8988T (cell line): Measurements from ENCODE around the gene PGM3.
A peak's percentile ranks its signal among the peaks of the same experiment; 100 is the strongest.
"Not testable (repeated sequence)": the region's sequence is repeated elsewhere in the genome, so short reads cannot be mapped to it uniquely, and the experiment has no call there.

Experiments used
- DNase-seq: peaks from one replicate; pipeline ENCODE4 v3.0.0; 2011

PGM3 gene

DNA sequence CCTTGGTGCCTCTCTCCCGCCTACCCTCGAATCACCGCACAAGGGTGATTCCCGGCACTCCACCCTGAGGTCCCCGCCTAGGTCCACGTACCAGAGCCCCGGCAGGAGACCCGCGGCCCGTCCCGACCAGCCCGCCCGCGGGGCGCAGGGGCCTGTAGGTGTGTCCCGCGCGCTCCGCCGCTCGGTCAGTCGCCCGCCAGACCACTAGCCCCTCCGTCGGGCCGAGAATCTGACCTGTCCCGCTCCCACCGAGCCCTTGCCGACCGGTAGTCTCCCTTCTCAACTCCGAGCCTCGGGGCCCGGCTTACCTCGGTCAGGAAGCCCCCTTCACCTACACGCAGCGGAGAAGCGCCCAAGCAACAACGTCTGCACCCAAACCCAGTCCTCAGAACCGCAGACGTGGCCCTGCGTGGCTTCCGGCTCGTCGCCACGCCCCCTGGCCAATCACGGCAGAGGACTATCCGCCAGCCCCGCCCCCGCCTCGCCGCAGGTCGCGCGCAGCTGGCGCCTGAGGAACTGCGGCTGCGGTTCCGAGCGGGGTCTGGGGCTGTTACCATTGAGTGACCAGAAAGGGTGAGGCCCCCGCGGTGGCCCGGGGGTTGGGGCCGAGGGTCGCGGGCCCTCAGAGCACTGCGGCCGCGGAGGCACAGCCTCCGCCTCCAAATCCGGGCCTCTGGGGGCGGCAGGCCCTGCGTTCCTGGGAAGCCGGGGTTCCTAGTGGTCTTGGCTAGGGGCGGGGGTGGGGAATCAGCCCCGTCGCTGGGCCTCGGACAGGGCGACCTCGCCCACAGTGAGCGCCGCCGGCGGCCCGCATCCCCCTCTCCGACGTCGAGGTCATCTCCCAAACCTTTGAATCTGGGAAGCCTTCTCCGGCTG lies at the start of gene PGM3, which contains the start of gene RWDD2A:
PGM3 (minus strand) TSS at position 395 of the 876 bp plus-strand sequence. CDS start 2,253 bp downstream, outside the sequence.
RWDD2A (plus strand) TSS at position 487 of the 876 bp plus-strand sequence. CDS start 1,095 bp downstream, outside the sequence.
- peak; percentile 92 for DNase-seq

DNA sequence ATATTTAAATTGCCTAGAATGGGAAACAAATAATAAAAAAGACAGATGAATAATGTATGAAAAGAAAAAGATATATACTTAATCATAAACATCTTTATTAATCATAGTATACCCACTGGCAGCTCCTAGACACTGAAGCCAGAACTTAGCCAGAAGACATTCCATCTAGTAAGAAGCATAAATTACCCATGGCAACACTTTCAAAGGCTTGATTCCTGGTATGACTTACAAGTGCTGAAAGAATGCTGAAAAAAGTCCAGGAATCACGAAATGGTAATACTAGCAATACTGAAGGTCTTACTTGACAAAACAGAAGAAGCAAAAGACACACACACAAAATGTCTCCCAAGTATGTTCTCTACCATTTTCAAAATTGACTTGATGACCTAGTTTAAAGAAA lies 38.1 kb upstream of the PGM3 start:
- DNase-seq: no peak

GRCh38 chr6:83226517-83226916 lies 33.5 kb upstream of the PGM3 start:
- no peak for DNase-seq

DNA sequence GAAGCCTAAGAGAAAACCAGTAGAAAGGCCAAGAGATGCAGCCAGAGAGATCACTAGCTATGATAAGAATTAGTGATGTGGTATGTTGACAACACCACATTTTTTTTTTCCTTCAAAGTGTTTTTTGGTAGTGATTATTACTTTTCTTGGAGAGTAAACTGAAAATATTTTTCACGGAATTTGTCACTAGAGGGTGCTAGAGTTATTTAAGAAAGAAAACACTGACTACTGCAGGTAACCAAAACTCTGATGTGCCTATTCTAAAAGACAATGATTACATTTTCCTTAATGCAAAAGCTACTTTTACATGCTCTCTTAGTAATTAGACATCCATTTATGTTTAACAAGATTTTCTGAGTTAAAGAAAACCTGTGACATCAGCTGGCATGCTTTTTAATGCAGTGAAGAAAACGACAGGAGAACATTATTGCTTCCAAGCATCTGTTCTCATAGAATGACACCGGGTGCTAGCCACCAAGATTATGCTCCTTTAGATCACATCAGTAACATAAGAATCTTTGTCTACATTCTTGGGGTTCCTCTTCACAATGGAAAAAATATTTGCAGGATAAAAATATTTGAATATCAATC lies 28.9 kb upstream of the PGM3 start:
- no peak for DNase-seq

DNA sequence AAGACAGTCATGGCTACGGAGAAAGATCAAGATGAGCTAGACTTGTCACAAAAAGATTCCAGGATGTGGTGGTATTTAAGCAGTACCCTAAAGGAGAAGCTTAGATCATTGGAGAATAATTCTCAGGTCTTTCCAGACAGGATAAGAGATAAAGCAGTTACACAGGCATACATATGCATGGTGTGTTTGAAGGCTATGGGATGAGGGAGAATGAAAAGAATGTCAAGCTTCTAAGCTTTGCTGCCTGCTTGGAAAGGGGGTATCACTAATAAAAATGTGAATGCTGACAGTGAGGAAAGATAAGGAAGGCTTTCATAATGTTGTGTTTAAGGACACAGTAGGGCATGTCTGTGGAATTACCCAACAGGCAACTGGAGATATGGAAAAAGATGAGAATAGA lies 28.2 kb upstream of the PGM3 start:
- no peak for DNase-seq

GRCh38 chr6:83220121-83220520 lies 27.1 kb upstream of the PGM3 start:
- no peak for DNase-seq

GRCh38 chr6:83218646-83219045 lies 25.6 kb upstream of the PGM3 start:
- no peak for DNase-seq

GRCh38 chr6:83216806-83217205 lies 23.7 kb upstream of the PGM3 start:
- DNase-seq: no peak

DNA sequence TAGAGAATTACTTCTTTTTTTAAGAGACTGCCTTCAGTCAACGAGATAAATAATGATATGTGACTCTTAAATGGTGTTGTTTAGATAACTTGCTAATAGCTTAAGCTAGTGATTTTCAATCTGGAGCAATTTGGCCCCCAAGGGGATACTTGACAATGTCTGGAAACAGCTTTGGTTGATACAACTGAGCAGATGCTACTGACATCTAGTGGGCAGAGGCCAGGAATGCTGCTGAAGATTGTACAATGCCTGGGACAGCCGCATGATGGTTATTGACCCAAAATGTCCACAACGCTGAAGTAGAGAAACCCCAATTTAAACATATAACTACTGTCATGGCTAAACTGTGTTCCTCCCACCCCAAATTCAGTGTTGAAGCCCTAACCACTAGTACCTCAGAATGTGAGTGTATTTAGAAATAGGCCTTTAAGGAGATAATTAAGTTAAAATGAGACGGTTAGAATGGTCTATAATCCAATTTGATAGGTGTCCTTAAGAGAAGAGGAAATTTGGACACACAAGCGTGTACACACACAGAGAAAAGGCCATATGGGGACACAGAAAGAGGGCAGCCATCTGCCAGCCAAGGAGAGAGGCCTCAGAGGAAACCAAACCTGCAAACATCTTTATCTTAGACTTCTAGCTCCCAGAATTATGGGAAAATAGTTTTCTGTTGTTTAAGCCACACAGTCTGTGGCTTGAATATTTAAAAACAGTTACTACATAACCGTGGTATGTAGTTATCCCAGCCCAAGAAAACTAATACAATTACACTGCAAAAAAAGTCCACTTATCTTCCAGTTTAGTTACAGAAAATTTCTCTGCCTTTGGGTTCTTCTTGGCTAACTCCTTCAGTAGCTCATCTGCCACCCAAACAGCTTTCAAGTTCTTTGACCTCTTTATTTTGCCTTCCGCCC lies 22.3 kb upstream of the PGM3 start:
- no peak for DNase-seq

DNA sequence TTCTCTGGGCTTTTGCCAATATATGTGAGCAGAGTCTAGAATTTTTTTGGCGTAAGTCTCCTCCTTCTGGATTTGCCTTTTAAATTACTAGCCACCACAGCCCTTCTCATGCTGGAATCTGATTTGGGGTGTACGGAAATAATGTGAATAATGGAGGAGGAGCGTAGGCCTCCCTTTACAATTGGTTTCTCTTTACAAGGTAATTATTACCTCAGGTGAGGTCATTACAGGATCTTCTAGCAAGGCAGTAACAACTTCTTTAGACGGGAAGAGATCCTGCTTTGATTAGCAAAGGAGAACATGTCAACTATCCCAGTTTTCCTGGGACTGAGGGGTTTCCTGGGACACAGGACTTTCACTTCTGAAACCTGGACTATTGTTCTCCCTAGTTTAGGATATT lies 9.0 kb upstream of the PGM3 start:
- no peak for DNase-seq

GRCh38 chr6:83199863-83200225 lies 6.8 kb upstream of the PGM3 start:
- no peak for DNase-seq

- no peak for DNase-seq
Measured at GRCh38 chr6:83199173-83199862, 6.3 kb upstream of the PGM3 start.

- DNase-seq: no peak
Measured at GRCh38 chr6:83198486-83199172, 5.6 kb upstream of the PGM3 start.

DNA sequence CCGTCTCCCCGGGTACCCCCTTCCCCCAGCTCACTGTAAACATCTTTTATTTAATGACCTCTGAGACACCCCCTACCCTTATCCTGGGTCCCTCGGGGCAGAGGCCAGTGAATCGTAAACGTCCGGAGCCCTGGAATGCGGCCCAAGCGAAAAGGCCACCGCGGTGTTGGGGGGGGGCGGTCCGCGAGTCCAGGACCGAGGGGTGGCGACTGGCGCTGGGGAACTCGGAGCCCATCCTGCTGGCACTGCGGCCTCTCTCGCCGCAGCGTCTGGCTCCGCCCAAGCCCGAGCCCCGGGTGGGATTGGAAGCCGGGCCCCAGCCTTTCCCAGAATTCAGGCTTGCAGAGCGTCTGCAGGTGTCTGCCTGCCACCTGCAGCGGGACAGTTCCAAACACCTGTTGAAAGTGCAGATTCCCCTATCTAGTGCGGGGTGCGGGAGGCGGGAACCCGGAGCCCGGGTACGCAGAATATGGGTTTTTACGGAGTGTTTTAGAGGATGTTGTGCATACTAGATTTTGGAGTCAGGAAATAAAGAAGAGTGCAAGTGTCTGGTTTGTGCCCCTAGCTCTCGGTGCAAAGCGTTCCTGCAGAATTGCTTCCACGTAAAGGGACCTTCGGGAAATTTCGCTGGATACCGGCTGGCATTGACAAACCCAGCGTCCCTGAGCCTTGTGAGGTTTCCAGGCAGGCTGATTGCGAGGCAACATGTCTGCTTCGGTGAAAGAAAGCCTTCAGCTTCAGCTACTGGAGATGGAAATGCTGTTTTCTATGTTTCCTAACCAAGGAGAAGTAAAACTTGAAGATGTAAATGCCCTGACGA lies 892 bp upstream of the PGM3 start:
- DNase-seq: peak; percentile 79

DNA sequence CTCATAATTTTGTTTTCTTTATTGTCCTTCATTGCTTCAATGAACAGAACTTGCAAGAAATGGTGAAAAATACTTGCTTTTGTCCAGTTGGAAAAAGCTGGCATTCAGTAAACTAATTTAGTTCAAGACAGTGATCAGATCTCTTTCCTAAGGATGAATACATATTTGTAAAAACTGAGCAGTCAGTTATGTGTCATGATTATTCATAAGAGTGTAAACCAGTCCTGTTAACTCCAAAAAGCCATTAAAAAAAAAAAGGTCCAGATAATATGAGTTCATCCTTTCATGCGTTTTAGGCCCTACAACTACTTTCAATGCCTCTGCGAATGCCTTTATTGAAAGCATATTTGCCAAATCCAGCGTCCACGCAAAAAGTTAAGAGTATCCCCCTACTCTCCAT lies 609 bp downstream of the PGM3 start:
- no peak for DNase-seq

DNA sequence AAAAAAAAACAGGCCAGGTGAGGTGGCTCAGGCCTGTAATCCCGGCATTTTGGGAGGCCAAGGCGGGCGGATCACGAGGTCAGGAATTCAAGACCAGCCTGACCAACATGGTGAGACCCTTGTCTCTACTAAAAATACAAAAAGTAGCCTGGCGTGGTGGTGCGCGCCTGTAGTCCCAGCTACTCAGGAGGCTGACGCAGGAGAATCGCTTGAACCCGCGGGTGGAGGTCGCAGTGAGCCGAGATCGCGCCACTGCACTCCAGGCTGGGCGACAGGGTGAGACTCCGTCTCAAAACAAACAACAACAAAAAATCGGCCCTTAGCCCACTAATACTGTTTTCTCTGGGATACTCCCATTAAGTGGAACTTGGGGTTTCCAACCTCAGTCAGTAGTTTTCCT lies 1.1 kb downstream of the PGM3 start:
- not testable (repeated sequence) for DNase-seq

GRCh38 chr6:83190626-83191025 lies 2.4 kb downstream of the PGM3 start:
- no peak for DNase-seq

DNA sequence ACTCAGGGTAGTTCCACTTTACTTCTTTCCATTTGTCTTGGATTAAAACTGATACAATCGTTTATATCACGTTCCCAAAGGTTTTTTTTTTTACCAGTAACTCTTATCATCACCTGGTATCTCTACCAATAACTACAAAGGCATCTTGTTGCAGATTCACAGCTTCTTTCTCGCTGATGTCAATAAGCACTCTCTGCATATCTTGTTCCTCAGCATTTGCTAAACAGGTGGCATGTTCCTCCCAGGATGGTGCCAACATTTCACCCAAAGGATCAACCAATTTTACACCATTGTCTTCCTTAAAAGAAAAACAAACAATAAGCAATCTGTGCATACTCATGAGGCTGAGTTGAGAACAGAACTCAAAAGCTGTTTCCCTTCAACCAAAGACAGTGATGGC lies 4.6 kb downstream of the PGM3 start:
- DNase-seq: no peak

DNA sequence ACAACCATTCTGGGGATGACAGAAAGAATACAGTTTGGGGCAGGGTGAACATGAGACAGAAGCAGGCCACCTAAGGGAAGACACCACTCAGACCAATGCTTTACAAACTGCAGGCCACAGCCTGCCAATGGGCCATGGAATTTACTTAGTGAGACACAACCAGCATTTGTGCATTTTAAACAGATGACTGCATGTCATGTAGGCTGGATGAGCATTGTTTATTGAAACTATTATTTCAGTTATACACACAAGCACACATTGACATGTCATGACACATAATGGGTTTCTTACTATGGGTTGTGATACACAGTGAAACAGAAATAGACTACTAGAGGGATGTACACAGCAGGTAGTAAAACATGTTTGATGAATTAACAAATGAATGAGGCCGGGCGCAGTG lies 8.0 kb downstream of the PGM3 start:
- DNase-seq: no peak

GRCh38 chr6:83183082-83183828 lies 9.8 kb downstream of the PGM3 start:
- DNase-seq: no peak
